ENCODE results near the gene PDE9A. TPM values are rescaled to one million over a fixed set of nuclear protein-coding genes. Genes with fewer than 3 reads are reported as not detected.

Gene PDE9A
- total RNA-seq (10 to 100 TPM in 1 of 2 donors, 1 to 10 TPM in 1; 3.8 to 11.8 TPM), polyA plus RNA-seq (10 to 100 TPM in 1 of 2 donors, 1 to 10 TPM in 1; 2.6 to 16.2 TPM)
- long read RNA-seq, donor 1, partial matches to known transcripts, result 1 of 5 reads
- long read RNA-seq, donor 1, other reads (novel, unspliced or antisense), result 4 of 5 reads
- long read RNA-seq, donor 2, partial matches to known transcripts, result 2 of 7 reads
- long read RNA-seq, donor 2, other reads (novel, unspliced or antisense), result 2 of 7 reads

DNA sequence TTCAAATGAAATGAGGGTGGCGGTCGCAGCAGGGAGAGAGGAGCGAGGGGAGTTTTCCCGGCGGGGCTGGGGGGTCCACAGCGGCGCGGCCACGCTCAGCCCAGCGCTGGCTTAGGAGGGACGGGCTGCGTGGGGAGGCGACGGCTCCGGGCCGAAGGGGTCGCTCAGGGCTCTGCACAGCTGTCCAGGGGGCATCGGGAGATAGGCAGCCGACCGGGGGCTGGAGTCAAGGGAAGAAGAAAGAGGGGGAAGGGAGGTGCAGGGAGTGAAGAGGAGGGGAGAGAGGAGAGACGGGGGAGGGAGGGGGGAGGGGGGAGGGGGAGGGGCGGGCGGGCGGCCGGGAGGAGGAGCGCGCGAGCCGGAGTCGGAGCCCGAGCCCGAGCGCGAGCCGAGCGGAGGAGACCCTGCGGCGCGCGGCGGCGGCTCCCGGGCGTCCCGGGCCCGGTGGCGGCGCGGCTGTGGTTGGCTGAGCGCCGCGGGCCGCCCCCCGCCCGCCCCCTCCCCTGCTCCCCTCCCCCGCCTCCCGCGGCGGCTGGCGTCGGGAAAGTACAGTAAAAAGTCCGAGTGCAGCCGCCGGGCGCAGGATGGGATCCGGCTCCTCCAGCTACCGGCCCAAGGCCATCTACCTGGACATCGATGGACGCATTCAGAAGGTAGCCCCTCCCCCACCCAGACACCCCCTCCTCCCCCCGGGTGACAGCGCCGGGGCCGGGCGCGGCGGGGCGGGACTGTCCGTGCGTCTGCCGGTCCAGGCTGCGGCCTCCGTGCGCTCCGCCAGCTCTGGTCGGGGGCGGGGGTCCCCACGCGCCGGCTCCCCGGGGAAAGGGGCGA is at the start of gene PDE9A:
Gene PDE9A, plus strand, starts transcription at position 391 of the 831 bp plus-strand sequence. Its CDS starts 194 bp downstream, at position 585.
- Histone ChIP-seq H3K9me3 (ENCODE audit: control insufficient read depth, low read length) (no peaks in the 10 kb centered on the region), H3K4me1 (ENCODE audit: control insufficient read depth in 1 of 2, insufficient read depth in 2 of 2, low read length in 2 of 2) (no peaks in the 10 kb centered on the region), H3K27me3 (ENCODE audit: control insufficient read depth in 1 of 2, insufficient read depth in 2 of 2, low read length in 1 of 2) (no peaks in the 10 kb centered on the region), H3K36me3 (ENCODE audit: control insufficient read depth in 1 of 2, insufficient read depth in 2 of 2, low read length in 1 of 2) (no peaks in the 10 kb centered on the region), H3K4me3 (ENCODE audit: low read length in 2 of 2) (peak within 1 kb of the TSS in 1 of 2 donors; percentile 41), H3K27ac (ENCODE audit: low read depth in 1 of 2, low read length in 2 of 2) (no peak within 1 kb of the TSS)
- DNase-seq (peak; percentile 52 to 76), ATAC-seq (ENCODE audit: low FRiP score) (peak; percentile 11)
- WGBS, 2 donors, result 1% methylated on average over 16 to 88 of the region's 91 CpGs
- intact Hi-C loops (cut with DNase I), result no loop called here

DNA sequence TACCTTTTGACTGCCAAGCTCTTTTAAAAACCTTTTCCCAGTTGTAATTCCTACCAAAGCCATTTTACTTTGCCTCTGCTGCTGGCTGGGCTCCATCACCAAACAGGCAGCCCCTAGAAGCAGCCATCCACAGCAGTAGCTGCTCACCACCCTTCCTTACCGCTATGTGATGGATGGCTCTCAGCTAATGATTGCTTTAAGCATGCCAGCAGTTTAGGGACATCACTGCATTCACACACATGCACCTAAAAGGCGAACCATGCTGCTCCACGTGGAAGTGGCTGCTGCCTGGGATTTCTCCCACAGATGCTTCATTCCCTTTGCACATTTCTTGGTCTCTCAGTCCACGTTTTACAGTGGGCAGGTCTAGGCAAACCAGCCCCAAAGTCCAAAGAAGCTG is 46.3 kb upstream of the PDE9A start:
- 58 to 60% methylated on average over 4 of the region's 4 CpGs for WGBS, 2 donors
- Histone ChIP-seq H3K27me3 (ENCODE audit: control insufficient read depth in 1 of 2, insufficient read depth in 2 of 2, low read length in 1 of 2) (no peaks in the 10 kb centered on the region), H3K4me3 (ENCODE audit: low read length in 2 of 2) (no peak overlapping the region), H3K27ac (ENCODE audit: low read depth in 1 of 2, low read length in 2 of 2) (no peak overlapping the region), H3K4me1 (ENCODE audit: control insufficient read depth in 1 of 2, insufficient read depth in 2 of 2, low read length in 2 of 2) (no peaks in the 10 kb centered on the region), H3K36me3 (ENCODE audit: control insufficient read depth in 1 of 2, insufficient read depth in 2 of 2, low read length in 1 of 2) (no peaks in the 10 kb centered on the region), H3K9me3 (ENCODE audit: control insufficient read depth, low read length) (peaks cover 13% of the 10 kb centered on the region)
- ATAC-seq (ENCODE audit: low FRiP score), result no peak
- intact Hi-C loops (cut with DNase I), result no loop called here
- DNase-seq, result peak in 1 of 2 donors; percentile 6

DNA sequence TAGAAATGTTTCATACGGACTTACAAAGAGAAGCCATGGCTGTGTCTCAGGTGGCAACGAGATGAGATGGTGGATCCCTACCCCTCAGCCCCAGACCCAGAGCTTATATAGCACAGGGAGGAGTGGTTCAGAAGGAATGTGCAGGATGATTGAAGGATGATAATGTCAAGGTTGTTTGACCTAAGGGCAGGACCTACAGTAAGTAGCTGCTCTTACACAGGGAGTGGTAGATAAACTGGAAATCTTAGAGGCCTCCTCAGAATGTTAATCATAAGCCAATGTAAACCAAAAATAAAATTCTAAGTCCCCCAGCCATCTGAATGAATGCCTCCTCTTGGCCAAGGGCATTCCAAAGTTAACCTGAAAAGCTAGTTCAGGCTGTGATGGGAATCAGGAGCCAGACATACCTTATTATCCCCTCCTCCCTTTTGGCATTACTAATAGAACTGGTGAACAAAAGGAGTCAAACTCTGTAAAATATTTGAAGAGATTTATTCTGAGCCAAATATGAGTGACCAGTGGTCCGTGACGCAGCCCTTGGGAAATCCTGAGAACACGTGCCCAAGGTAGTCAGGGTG is 45.8 kb upstream of the PDE9A start:
- WGBS, 2 donors, result 68 to 85% methylated on average over 5 of the region's 5 CpGs
- intact Hi-C loops (cut with DNase I), result no loop called here
- H3K27me3 ChIP-seq (ENCODE audit: control insufficient read depth in 1 of 2, insufficient read depth in 2 of 2, low read length in 1 of 2), result no peaks in the 10 kb centered on the region
- no peaks in the 10 kb centered on the region for H3K4me1 ChIP-seq (ENCODE audit: control insufficient read depth in 1 of 2, insufficient read depth in 2 of 2, low read length in 2 of 2)
- peaks cover 13% of the 10 kb centered on the region for H3K9me3 ChIP-seq (ENCODE audit: control insufficient read depth, low read length)
- H3K4me3 ChIP-seq (ENCODE audit: low read length in 2 of 2), result no peak overlapping the region
- ATAC-seq (ENCODE audit: low FRiP score) (no peak), DNase-seq (peak in 1 of 2 donors; percentile 2)
- no peak overlapping the region for H3K27ac ChIP-seq (ENCODE audit: low read depth in 1 of 2, low read length in 2 of 2)
- no peaks in the 10 kb centered on the region for H3K36me3 ChIP-seq (ENCODE audit: control insufficient read depth in 1 of 2, insufficient read depth in 2 of 2, low read length in 1 of 2)

DNA sequence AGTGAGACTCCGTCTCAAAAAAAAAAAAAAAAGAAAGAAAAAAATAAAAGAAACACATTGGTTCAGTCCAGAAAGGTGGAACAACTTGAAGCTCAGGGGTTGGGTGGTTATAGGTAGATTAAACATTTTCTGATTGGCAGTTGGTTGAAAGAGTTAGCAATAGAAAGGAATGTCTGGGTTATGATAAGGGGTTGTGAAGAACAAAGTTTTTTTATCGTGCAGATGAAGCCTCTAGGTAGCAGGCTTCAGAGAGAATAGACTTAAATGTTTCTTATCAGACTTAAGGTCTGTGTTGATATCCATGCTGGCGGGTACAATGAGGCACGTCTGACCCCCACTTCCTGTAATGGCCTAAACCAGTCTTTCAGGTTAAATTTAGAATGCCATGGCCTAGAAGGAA is 45.0 kb upstream of the PDE9A start:
- intact Hi-C loops (cut with DNase I), result no loop called here
- Histone ChIP-seq H3K4me1 (ENCODE audit: control insufficient read depth in 1 of 2, insufficient read depth in 2 of 2, low read length in 2 of 2) (no peaks in the 10 kb centered on the region), H3K27ac (ENCODE audit: low read depth in 1 of 2, low read length in 2 of 2) (no peak overlapping the region), H3K9me3 (ENCODE audit: control insufficient read depth, low read length) (peaks cover 13% of the 10 kb centered on the region), H3K27me3 (ENCODE audit: control insufficient read depth in 1 of 2, insufficient read depth in 2 of 2, low read length in 1 of 2) (no peaks in the 10 kb centered on the region), H3K4me3 (ENCODE audit: low read length in 2 of 2) (no peak overlapping the region), H3K36me3 (ENCODE audit: control insufficient read depth in 1 of 2, insufficient read depth in 2 of 2, low read length in 1 of 2) (no peaks in the 10 kb centered on the region)
- no peak for DNase-seq
- 60 to 63% methylated on average over 4 of the region's 4 CpGs for WGBS, 2 donors
- no peak for ATAC-seq (ENCODE audit: low FRiP score)

DNA sequence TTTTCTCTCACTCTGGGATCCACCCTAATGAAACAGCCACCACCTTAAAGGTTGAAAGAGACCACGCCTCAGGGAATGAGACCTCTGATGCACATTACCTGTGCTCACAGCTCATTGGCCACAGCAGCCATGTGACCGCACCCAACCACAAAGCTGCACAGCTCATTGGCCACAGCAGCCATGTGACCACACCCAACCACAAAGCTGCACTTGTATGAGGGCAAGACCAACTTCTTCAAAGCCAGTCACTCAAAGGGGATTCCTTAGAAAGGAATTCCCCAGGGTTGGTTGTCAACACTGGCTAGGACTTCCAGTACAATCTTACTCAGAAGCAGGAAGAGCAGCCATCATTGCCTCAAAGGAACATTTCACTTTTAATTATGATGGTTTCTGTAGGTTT is 43.6 kb upstream of the PDE9A start:
- Histone ChIP-seq H3K9me3 (ENCODE audit: control insufficient read depth, low read length) (peaks cover 10% of the 10 kb centered on the region), H3K4me3 (ENCODE audit: low read length in 2 of 2) (no peak overlapping the region), H3K27me3 (ENCODE audit: control insufficient read depth in 1 of 2, insufficient read depth in 2 of 2, low read length in 1 of 2) (no peaks in the 10 kb centered on the region), H3K27ac (ENCODE audit: low read depth in 1 of 2, low read length in 2 of 2) (no peak overlapping the region), H3K4me1 (ENCODE audit: control insufficient read depth in 1 of 2, insufficient read depth in 2 of 2, low read length in 2 of 2) (no peaks in the 10 kb centered on the region), H3K36me3 (ENCODE audit: control insufficient read depth in 1 of 2, insufficient read depth in 2 of 2, low read length in 1 of 2) (no peaks in the 10 kb centered on the region)
- intact Hi-C loops (cut with DNase I), result no loop called here
- 96 to 100% methylated on average over 2 of the region's 2 CpGs for WGBS, 2 donors
- no peak for ATAC-seq (ENCODE audit: low FRiP score)
- peak in 1 of 2 donors; percentile 51 for DNase-seq

DNA sequence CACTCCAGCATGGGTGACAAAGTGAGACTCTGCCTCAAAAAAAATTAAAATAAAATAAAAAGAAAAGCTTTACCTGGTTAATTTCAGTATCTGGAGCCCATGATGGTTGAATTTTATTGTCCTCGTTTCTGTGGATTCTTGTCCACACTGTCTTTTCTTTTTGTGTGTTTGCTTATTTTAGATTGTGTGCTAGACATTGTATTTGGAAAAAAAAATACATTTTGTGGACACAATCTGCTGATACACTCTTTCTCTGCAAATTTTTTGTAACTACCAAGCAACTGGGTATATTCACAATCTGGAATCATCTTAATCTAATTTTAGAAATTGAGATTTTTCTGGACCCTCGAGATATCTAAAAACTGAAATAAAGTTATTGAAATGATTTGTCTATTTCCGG is 41.6 kb upstream of the PDE9A start:
- DNase-seq, result no peak
- Histone ChIP-seq H3K9me3 (ENCODE audit: control insufficient read depth, low read length) (peaks cover 5% of the 10 kb centered on the region), H3K27me3 (ENCODE audit: control insufficient read depth in 1 of 2, insufficient read depth in 2 of 2, low read length in 1 of 2) (no peaks in the 10 kb centered on the region), H3K36me3 (ENCODE audit: control insufficient read depth in 1 of 2, insufficient read depth in 2 of 2, low read length in 1 of 2) (no peaks in the 10 kb centered on the region), H3K27ac (ENCODE audit: low read depth in 1 of 2, low read length in 2 of 2) (no peak overlapping the region), H3K4me1 (ENCODE audit: control insufficient read depth in 1 of 2, insufficient read depth in 2 of 2, low read length in 2 of 2) (no peaks in the 10 kb centered on the region), H3K4me3 (ENCODE audit: low read length in 2 of 2) (no peak overlapping the region)
- intact Hi-C loops (cut with DNase I), result no loop called here
- no peak for ATAC-seq (ENCODE audit: low FRiP score)
- WGBS, 2 donors, result 76 to 84% methylated on average over 3 of the region's 3 CpGs

DNA sequence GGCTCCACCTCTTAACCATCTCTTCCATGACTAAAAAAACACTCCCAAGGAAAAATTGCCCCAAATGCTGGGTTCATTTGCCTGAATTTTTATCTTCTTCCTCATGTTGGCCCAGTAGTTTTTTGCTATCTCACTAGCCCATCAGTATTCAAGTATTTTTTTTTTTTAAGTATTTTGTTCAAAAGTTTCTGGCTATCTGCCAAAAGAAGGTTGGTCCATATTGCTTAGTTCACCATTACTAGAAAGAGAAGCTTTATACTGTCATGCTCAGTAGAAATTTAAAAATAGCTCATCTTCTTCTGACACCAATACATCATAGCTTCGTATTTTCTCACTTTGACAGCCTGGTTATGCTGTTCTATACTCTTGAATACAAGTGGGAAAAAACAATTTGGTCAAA is 41.0 kb upstream of the PDE9A start:
- DNase-seq (no peak), ATAC-seq (ENCODE audit: low FRiP score) (no peak)
- no peaks in the 10 kb centered on the region for H3K4me1 ChIP-seq (ENCODE audit: control insufficient read depth in 1 of 2, insufficient read depth in 2 of 2, low read length in 2 of 2)
- H3K9me3 ChIP-seq (ENCODE audit: control insufficient read depth, low read length), result peaks cover 2% of the 10 kb centered on the region
- no peaks in the 10 kb centered on the region for H3K36me3 ChIP-seq (ENCODE audit: control insufficient read depth in 1 of 2, insufficient read depth in 2 of 2, low read length in 1 of 2)
- intact Hi-C loops (cut with DNase I), result no loop called here
- no peak overlapping the region for H3K27ac ChIP-seq (ENCODE audit: low read depth in 1 of 2, low read length in 2 of 2)
- no peak overlapping the region for H3K4me3 ChIP-seq (ENCODE audit: low read length in 2 of 2)
- H3K27me3 ChIP-seq (ENCODE audit: control insufficient read depth in 1 of 2, insufficient read depth in 2 of 2, low read length in 1 of 2), result no peaks in the 10 kb centered on the region
- WGBS, 2 donors, result 83 to 93% methylated on average over 1 of the region's 1 CpG

DNA sequence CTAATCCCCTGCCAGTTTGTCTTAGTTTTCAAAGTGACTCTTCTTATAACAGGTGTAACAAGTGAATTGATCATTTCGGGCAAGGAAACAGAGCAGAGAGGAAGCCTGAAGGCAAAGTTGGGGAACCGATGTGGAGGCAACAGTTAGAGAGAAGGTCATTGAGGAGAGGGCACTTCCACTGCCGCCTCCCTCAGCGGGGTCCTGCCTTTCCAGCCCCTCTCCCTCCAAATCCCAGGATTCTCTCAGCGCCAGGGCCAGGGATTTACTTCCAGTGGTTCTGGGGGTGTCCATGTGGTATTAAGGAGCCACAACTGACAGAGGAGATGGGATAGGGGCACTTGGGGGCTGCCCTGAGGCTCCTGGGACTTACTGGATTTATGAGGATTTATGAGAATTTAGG is 39.7 kb upstream of the PDE9A start:
- Histone ChIP-seq H3K9me3 (ENCODE audit: control insufficient read depth, low read length) (peaks cover 2% of the 10 kb centered on the region), H3K27ac (ENCODE audit: low read depth in 1 of 2, low read length in 2 of 2) (no peak overlapping the region), H3K4me3 (ENCODE audit: low read length in 2 of 2) (no peak overlapping the region), H3K27me3 (ENCODE audit: control insufficient read depth in 1 of 2, insufficient read depth in 2 of 2, low read length in 1 of 2) (no peaks in the 10 kb centered on the region), H3K4me1 (ENCODE audit: control insufficient read depth in 1 of 2, insufficient read depth in 2 of 2, low read length in 2 of 2) (no peaks in the 10 kb centered on the region), H3K36me3 (ENCODE audit: control insufficient read depth in 1 of 2, insufficient read depth in 2 of 2, low read length in 1 of 2) (no peaks in the 10 kb centered on the region)
- intact Hi-C loops (cut with DNase I), result no loop called here
- 85 to 88% methylated on average over 5 of the region's 5 CpGs for WGBS, 2 donors
- ATAC-seq (ENCODE audit: low FRiP score), result no peak
- peak in 1 of 2 donors; percentile 64 for DNase-seq
